Purkinje cell (primary cell): ENCODE data around the gene RBM14. TPM values are rescaled to one million over a fixed set of nuclear protein-coding genes. Genes with fewer than 3 reads are reported as not detected.

Experiments
- polyA plus RNA-seq: library from polyadenylated mRNA; unstranded; fragments of >200 nt; fragmentation: Nextera tagmentation; gene quantifications from 2 replicates; pipeline ENCODE4 v1.2.1, GENCODE V29; 2014

RBM14 gene
- 8.6 and 17.6 TPM in 2 replicates for polyA plus RNA-seq

DNA sequence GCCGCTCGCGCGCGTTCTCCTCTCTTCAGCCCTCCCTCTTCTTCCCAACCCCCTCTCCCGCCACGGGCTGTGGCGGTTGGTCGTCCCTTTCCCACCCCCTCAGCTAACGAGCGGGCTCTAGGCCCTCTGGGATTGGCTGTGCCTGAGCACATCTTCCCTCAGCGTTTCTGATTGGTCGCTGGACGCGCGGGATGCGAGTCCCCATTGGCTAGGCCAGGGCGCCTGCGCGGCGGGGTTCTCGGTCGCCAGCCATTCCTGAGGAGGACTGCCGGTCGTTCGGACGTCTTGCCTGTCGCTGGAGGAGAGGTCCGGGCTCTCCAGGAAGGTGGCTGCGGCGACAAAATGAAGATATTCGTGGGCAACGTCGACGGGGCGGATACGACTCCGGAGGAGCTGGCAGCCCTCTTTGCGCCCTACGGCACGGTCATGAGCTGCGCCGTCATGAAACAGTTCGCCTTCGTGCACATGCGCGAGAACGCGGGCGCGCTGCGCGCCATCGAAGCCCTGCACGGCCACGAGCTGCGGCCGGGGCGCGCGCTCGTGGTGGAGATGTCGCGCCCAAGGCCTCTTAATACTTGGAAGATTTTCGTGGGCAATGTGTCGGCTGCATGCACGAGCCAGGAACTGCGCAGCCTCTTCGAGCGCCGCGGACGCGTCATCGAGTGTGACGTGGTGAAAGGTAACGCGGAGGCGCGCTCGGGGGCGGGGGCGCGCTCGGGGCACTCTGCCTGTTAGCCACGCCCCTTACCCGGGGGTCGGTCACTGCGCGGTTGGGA, at the start of gene RBM14:
Gene RBM14, plus strand, starts transcription at position 252 of the 776 bp plus-strand sequence. Its CDS starts 91 bp downstream, at position 343.

DNA sequence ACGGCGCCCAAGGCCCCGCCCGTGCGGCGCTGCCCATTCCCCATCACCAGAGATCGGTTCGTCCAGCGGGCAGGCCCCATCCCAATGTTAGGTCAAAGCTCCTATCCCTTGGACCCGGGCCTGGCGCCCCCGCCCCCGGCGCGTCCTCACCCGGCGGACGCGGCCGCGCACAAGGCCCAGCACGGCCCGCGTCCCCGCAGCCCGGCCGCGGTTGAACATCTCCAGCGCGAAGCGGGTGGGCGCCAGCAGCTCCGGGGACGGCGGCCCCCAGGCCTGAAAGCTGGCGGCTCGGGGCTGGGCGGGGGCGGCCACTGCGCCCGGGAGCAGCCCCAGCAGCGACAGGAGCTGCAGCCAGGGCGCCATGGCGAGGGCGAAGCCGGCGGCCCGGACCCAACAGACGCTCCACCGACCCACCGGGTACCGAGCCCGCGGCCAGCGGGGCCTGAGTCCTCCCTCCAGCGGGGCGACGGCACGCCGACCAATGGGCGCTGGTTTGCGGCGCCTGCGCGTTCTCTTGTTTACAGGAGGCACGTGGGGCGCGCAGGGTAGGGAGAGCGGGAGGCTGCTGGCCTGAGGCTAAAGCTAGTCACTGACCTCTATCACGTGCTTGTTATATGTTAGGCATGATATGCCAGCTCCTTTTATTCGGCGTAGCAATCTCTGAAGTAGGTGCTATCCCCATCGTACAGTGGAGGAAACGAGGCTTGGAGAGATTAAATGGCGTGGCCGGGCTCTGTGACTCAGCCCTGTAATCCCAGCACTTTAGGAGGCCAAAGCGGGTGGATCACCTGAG, 48.1 kb upstream of the RBM14 start, which contains the start of gene CTSF:
Gene CTSF, minus strand, starts transcription at position 483 of the 793 bp plus-strand sequence. Its CDS starts 120 bp downstream, at position 363.

DNA sequence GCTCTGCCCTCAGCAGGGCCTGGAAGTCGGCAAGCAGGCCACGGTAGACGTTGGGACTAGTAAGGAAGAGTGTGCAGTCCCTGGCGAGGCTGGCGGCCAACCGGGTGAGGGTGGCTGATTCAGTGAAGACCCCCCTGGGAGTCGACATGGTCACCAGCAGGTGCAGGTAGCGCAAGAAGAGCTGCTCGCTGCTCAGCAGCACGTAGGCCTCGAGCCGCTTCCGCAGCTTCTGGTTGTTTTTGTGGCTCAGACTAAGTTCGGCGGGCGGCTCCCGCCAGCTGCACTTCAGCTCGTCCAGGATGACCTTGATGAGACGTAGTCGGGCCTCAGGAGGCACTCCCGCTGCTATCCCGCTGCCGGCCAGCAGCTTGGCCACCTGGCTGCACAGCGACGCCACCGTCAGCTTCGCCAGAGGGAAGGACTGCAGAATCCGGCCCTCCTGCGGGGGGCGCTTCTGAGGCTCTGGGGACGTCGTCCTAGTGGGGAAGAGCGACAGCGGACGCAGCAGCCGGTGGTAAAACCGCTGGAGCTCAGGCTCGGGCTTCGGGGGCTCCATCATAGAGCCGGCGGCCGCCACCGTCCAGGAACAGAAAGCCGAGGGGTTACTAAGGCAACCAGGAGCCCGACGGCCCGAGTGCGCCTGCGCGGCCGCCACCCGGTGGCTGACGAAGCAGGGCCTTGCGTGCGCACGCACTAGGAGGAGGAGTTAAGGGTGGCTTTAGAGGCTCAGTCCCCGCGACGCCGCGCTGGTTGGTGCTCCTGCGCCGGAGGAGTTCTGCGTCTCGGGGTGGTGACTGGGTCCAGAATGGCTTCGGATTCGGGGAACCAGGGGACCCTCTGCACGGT, 23.8 kb upstream of the RBM14 start, which contains the start of the genes CCDC87 and CCS:
Gene CCDC87, minus strand, starts transcription at position 607 of the 846 bp plus-strand sequence. Its CDS starts 48 bp downstream, at position 559.
Gene CCS, plus strand, starts transcription at position 729 of the 846 bp plus-strand sequence. Its CDS starts 77 bp downstream, at position 806.

DNA sequence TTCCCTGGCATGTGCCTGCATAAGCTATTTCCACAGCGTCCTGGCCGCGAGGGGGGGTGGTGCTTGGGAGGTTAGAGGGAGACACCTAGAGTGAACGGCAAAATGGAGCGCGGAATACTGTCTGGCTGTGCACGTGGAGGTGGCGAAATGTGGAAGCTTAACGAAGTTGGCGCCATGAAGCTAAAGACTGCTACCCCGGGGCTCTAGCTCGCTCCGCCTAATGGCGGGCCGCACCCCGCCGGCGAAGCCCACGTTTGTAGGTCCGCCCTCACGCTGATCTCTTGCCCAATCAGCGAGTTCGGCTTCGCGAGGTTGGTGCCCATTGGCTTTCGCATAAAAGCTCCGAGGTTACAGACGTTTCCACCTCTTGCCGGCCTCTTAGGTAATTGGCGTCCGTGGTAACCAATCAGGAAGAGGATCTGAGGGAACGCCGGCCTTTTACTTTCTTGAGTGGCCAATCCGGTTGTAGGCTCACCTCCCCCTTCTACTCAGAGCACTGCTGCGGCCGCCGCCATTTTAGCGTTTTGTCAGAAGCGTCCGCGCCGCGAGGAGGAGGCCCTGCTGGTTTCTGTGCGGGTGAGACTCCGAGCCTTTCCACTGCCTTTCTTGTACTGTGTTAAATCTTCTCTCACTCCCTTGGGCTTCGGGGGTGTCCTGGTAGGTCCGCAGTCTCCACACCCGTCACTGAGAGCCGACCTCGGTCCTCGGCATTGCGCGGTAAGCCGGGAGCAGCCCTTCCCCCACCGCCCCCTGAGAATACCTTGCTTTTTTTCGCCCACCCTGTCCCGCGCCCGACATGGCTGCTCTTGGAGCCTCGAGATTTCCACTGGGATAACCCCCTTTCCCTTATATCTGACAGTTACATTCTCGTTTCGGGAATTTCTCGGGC, 22.0 kb downstream of the RBM14 start, which contains the start of gene RBM4:
Gene RBM4, plus strand, starts transcription at position 527 of the 889 bp plus-strand sequence. CDS start 1,009 bp downstream, outside the sequence.

Other genes with a start within 250 kb of the RBM14 start
- 0.52 and 0.69 TPM in 2 replicates for gene SLC29A2, start 244.9 kb upstream of the RBM14 start, polyA plus RNA-seq
- gene NPAS4, start 195.6 kb upstream of the RBM14 start, polyA plus RNA-seq: 0.16 TPM in 1 of 2 replicates, not detected in the other
- 17.4 and 20.0 TPM in 2 replicates for gene MRPL11, start 177.8 kb upstream of the RBM14 start, polyA plus RNA-seq
- gene PELI3, start 149.7 kb upstream of the RBM14 start, polyA plus RNA-seq: 1.9 and 3.8 TPM in 2 replicates
- 7.0 and 9.5 TPM in 2 replicates for gene DPP3, start 136.2 kb upstream of the RBM14 start, polyA plus RNA-seq
- 8.4 and 11.0 TPM in 2 replicates for gene BBS1, start 106.0 kb upstream of the RBM14 start, polyA plus RNA-seq
- 3.7 and 4.8 TPM in 2 replicates for gene ZDHHC24, start 70.6 kb upstream of the RBM14 start, polyA plus RNA-seq
- gene ACTN3, start 69.7 kb upstream of the RBM14 start, polyA plus RNA-seq: not detected in 2 replicates
- 17.0 and 22.1 TPM in 2 replicates for gene CTSF, start 48.0 kb upstream of the RBM14 start, polyA plus RNA-seq
- gene CCDC87, start 23.6 kb upstream of the RBM14 start, polyA plus RNA-seq: not detected in 2 replicates
- gene CCS, start 23.4 kb upstream of the RBM14 start, polyA plus RNA-seq: 11.9 and 12.9 TPM in 2 replicates
- 45.8 and 61.8 TPM in 2 replicates for gene RBM4, start 22.1 kb downstream of the RBM14 start, polyA plus RNA-seq
- 16.2 and 17.1 TPM in 2 replicates for gene RBM4B, start 61.3 kb downstream of the RBM14 start, polyA plus RNA-seq
- 73.2 and 78.9 TPM in 2 replicates for gene SPTBN2, start 112.6 kb downstream of the RBM14 start, polyA plus RNA-seq
- 3.7 and 8.7 TPM in 2 replicates for gene RCE1, start 226.8 kb downstream of the RBM14 start, polyA plus RNA-seq
- 0.47 and 0.60 TPM in 2 replicates for gene LRFN4, start 240.4 kb downstream of the RBM14 start, polyA plus RNA-seq